ENCODE measurements around the gene KLHL2.
A peak's percentile ranks its signal among the peaks of the same experiment; 100 is the strongest.
"Not testable (repeated sequence)": the region's sequence is repeated elsewhere in the genome, so short reads cannot be mapped to it uniquely, and the experiment has no call there.

Gene KLHL2

DNA sequence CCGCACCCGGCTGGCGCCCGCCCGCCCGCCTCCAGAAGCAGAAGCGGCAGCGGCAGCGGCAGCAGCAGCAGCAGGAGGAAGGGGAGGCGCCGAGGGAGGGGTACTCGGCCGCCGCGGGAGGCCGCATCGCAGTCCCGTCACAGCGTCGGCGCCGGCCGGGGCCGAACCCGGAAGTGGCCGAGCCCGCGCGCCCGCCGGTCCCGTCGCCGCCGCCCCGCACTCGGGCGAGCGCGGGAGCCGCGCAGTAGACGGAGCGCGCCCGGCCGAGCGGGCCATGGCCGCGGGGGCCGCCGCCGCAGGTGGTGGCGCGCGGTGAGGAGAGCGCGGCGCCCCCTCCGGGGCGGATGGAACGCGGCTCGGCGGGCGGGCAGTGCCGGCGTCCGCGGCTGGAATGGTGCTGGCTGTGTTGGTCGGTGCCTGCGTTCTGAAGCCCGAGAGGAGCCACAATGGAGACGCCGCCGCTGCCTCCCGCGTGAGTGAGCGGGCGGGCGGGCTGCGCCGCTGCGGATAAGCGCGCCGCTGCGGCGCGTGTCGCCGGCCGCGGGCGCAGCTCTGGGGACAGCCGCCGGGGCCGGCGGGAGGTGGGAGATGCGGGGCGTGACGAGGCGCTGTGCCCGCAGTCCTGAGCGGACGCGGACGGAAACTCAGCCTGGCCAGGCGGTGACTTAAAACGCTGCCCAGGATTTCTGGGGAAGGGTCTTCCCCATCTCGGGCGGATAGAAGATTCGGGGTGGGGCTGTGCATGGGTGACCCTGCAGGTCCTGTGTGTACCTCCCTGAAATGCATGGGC is at the start of gene KLHL2:
KLHL2 (plus strand) TSS at position 131 of the 790 bp plus-strand sequence; CDS start at position 447, 316 bp downstream.
- peak in 1 of 2 experiments; percentile 80 for DNase-seq

DNA sequence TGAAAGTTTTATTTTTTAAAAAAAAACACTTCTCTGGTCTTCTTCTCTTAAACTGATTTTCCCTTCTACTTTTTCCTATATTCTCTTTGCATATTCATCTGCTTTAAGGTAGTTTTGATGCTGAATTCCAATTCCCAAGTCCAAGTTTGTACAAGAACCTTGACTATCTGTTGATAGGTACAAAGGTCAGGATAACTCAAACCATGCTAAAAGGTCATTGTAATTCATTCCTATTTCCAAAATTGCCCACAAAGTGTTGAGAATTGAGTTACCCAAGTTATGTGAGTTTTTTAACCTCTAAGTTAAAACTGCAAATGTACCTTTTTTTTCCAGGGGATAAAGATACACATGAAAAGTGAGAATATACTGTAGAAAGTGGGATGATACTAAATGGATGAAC is 48.6 kb upstream of the KLHL2 start:
- DNase-seq = no peak

DNA sequence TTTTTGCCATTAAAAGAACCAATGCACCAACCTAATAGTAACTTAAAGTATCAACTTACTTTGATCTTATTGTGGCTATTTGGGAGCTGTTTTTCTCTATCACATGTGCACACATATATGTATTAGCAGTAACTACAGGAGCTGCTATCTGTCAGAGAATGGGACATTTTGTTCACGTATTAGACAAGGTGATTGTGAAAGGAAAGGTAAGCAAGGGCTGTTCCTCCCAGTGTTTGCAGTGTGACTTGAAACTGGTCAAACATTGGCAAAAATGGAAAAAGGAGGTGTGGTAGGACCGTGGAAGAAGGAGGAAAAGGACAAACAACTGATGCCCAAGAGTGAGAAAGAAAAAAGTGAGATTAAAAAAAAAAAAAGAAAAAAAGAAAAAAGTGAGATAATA is 43.1 kb upstream of the KLHL2 start:
- no peak for DNase-seq

GRCh38 chr4:165166872-165167271 is 40.5 kb upstream of the KLHL2 start:
- not testable (repeated sequence) for DNase-seq

- no peak for DNase-seq
Observed at GRCh38 chr4:165167650-165168049, 39.7 kb upstream of the KLHL2 start.

DNA sequence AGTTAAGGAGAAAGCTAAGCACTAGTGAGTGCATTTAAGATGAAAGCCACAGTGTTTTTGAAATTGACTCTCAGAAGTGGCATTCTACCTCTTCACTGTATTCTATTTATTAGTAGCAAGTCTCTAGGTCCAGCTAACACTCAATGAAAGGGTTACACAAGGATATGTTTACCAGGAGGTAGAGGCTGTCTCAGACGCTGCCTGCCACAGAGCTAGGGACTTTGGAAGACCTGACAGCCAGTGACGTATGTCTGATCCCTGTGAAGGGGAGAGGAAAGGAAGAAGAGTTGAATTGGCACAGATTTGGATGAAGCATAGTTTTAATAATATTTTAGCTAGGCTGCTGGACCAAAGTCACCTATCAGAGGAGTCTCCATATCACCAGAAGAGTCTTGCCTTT is 36.5 kb upstream of the KLHL2 start:
- DNase-seq = no peak

DNA sequence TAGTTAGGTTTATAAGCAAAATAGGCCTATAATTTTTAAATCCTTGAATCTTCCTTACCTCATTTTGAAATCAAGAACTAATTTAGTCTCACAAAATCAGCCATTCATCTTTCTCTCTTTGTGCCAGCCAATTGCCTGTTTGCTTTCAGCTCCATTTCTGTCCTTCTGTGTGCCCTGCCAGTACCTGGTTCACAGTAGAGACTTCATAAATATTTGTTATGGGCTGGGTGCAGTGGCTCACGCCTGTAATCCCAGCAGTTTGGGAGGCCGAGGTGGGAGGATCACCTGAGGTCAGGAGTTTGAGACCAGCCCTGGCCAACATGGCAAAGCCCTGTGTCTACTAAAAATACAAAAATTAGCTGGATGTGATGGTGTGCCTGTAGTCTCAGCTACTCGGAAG is 31.9 kb upstream of the KLHL2 start:
- DNase-seq = not testable (repeated sequence)

- peak in 1 of 2 experiments; percentile 34 for DNase-seq
Observed at GRCh38 chr4:165175879-165176278, 31.5 kb upstream of the KLHL2 start.

DNA sequence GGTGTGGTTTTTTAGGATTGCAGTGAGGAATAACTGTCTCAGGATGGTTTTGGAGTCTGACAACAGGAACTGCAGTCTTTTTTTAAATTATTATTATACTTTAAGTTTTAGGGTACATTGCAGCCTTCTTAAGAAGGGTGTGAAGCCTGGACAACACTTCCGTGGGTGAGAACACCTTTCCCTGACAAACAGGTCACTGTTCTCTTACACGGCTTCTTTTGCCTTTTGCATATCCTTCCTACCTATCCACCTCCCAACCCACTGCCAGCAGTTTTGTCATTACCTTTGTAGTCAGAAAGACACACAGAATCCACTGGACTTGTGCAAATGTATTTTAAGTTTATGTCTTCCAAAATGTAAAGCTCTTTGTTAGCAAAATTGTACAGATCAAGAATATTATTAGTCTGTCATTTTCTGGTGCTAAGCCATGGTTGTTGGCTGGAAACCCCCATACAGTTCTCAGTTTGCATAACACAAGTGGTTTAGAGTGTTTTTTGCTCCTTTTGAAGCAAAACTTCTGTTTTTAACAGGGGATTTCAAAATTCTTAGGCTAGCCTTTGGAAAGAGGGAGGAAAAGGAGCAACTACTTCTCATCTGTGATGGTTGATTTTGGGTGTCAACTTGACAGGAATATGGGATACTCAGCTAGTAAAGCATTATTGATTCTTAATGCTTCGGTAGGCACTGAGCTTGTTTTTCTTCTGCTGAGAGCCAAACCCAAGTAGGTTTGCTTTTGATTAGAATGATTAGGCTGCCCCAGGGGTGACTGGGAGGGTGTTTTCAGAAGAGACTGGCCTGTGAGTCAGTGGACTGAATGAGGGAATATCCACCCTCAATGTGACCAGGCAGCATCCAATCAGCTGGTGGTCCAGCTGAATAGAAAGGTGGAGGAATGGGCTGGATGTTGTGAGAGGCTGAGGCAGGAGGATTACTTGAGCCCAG is 29.4 kb upstream of the KLHL2 start:
- DNase-seq = no peak

- no peak for DNase-seq
Observed at GRCh38 chr4:165184220-165184619, 23.1 kb upstream of the KLHL2 start.

DNA sequence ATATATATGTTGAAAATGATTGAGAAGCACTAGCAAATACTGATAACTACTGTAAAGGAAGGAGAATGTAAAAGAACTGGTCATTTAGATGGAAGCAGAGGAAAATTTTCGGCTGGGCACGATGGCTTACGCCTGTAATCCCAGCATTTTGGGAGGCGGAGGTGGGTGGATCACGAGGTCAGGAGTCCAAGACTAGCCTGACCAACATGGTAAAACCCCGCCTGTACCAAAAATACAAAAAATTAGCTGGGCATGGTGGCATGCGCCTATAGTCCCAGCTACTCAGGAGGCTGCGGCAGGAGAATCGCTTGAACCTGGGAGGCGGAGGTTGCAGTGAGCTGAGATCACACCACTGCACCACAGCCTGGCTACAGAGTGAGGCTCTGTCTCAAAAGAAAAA is 22.4 kb upstream of the KLHL2 start:
- not testable (repeated sequence) for DNase-seq

DNA sequence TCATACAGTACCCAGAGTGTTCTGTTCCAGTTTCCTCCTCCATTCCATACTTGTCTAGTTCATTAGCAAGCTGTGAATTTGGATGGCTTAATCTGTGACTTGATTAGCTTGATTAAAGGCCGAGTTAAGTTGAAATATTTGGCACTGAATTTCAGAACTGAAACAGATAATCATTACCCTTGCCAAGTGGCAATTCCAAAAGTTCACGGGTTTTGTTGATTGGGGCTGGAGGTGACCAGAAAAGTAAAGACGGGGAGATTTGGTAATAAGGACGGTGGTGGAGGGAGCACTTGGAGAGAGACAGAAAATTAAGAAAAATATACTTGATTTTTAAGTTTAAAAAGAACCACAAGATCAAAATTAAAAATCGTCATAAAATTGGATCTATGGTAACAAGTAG is 21.9 kb upstream of the KLHL2 start:
- DNase-seq = no peak

DNA sequence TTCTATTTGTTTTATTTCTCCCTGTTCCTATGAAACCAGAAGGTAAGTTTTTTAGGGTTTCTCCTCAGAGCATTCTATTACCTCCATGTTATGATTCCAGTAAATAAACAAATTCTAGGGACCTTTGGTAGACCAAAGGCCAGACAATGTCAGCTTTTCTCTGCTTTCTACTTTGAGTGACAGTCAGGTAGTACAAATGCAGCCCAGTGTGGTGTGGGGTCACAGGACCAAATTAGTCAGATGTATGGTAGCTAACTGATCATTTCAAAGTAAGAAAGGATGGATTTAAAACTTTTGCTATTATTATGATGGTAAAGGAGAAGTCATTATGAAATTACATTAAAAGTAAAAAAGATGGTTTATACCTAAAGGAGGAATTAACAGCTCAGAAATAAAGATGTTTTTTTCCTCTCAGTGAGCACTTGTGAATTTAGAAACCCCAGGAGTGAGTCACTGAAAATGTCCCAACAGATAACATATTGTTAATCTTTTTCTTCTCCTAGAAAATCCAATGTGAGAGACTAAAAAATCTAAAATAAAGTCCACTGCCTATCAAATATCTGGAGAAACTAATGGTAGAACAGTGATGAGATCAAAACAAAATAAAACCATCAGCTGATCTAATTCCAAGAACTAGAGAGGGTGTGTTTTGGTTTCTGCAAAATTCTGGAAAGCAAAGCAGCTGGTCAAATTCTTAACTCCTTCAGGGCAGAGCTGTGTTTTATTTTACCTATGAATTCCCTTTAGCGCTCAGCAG is 16.6 kb upstream of the KLHL2 start:
- DNase-seq = no peak

GRCh38 chr4:165191348-165191656 is 16.1 kb upstream of the KLHL2 start:
- DNase-seq = no peak

GRCh38 chr4:165191814-165192499 is 15.4 kb upstream of the KLHL2 start:
- no peak for DNase-seq

GRCh38 chr4:165192500-165192898 is 14.9 kb upstream of the KLHL2 start:
- no peak for DNase-seq

DNA sequence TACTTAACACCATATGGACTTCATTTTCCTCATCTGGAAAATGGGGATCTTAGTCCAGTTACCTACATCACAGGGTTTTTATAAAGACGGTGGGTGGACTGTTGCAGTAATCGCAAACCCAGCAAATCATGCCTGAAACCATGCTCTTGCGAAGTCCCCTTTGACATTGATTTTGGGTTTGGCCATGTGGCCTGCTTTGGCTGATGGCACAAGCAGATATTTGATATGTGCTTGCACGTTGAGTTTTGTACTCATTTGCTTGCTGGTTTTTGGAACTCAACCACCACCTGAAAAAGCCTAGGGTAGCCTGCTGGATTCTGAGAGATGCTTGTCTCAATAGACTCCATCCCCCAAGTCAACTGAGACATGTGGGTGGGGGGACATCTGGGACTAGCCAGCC is 14.4 kb upstream of the KLHL2 start:
- no peak for DNase-seq

DNA sequence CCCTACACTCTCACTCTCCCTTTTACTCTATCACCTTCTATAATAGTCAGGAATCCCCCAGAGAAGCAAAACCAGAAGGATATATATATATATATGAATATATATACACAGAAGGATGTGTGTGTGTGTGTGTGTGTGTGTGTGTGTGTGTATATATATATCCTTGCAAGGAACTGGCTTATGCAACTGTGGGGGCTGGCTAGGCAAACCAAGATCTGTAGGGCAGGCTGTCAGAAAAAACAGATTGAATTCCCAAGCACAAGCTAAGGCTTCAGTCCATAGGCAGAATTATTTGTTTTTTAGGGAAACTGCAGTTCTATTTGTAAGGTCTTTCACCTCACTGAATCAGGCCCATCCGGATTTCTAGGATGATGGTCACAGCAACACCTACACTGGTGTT is 13.0 kb upstream of the KLHL2 start:
- DNase-seq = no peak

DNA sequence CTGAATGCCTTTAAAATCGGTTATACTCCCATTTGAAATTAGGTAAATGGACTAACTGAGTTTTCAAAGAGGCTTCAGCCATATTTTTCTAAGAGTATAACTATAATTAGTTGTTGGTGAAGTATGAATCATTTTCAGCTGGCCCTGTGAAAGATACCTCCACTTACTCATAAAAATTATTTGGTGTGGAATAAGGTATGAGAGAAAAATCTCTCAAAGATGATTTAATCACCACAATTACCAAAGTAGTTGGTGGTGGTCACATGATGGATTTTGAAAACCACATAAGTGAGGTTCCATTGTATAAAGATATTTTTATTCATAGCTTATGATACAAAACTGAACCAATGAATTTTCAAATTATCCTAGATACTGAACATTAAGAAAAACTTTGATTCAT is 9.0 kb upstream of the KLHL2 start:
- no peak for DNase-seq

DNA sequence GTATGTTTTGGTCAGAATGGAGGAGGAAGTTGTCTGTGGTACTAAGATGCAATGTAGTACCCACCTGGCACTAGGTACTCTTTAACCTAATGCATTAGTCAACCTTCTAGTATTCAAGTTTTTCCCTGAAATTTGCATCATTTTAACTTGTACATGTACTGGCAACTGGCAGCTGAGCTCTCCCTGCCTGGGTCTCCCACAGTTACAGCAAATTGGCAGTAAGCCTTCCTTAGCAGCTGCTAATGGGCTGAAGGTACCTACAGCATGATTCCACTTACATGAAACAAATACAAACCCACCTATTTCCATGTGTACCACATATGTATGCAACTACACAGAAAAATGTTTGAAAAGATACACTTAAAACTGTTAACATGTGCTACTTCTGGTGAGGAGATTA is 8.1 kb upstream of the KLHL2 start:
- peak; percentile 20 to 35 for DNase-seq

DNA sequence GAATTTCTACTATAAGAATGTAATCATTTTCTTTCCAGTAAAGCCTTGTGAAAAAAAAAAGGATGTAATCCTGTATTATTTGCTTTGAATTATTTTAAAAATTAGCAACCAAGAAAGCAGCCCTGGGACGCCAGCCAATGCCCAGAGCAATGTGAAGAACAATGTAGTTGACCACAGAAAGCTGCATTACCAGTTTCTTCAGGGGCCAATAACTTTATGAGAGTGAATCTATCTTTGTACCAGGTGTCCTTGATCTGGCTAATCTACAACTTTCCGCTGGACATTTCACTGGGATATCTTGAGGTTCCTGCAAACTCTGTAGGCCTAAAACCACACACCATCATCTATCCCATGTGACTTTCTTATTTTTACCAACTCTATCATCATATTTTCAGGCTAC is 7.6 kb upstream of the KLHL2 start:
- DNase-seq = no peak

DNA sequence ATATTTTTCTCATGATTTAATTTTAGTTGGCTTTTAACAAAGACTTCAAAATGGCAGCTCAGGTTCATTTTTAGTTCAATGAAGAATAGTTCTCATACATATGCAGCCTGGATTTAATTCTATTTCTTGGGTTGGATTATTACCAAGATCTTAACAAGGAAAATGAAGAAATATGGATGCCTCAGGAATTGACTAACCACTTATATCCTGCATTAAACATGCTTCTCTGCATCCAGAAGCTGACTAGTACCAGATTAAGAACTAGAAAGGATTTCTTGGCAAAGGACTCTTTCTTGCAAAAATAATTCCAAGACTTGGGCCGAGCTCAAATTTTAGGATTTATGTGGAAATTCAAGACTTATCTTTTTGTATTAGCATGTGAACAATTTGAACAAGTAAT is 5.6 kb upstream of the KLHL2 start:
- DNase-seq = no peak
